ENCODE measurements around the gene LMBR1. TPM values are rescaled to one million over a fixed set of nuclear protein-coding genes. Genes with fewer than 3 reads are reported as not detected.

LMBR1 gene
- total and polyA plus RNA-seq, 2 donors (not counting 3 experiments of a cell fraction or from before 2014, with no cell fraction given) = 14.0 to 72.9 TPM

DNA sequence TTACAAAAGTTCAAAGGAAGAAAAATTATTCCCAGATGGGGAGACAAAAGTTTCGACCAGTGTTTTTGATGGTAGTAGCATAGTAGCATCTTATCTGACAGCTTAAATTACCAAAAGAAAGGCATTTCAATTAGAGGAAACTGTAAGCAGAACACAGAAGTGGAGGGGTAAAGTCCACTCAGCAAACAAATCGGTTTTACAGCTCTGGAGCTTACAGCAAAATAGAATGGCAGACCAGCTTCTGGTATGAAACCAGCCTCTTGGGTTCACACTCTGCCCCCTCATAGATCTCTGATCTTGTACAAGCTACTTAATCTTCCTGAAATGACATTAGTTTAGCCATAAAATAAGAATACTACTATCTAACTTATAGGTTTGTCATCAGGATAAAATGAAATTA is 133.8 kb downstream of the LMBR1 start:
- Histone ChIP-seq H3K27me3 (ENCODE audit: control insufficient read depth in 2 of 2, insufficient read depth in 2 of 2, low read length in 2 of 2) (no peaks in the 10 kb centered on the region), H3K36me3 (ENCODE audit: control insufficient read depth in 2 of 2, extremely low read depth in 1 of 2, insufficient read depth in 2 of 2, low read length in 2 of 2) (no peaks in the 10 kb centered on the region), H3K4me2 (ENCODE audit: insufficient read depth, low read length) (no peak overlapping the region), H3K79me2 (ENCODE audit: control insufficient read depth, insufficient read depth, low read length) (no peaks in the 10 kb centered on the region), H3K4me3 (replicated peaks in 1 of 3; ENCODE audit: insufficient read depth in 1 of 3, low read depth in 1 of 3, low read length in 3 of 3) (no peak overlapping the region), H3K9me1 (replicated peaks; ENCODE audit: control insufficient read depth, extremely low read depth, insufficient read depth, low read length) (no peaks in the 10 kb centered on the region), H3K9me3 (replicated peaks; ENCODE audit: control insufficient read depth, insufficient read depth, low read length) (no peaks in the 10 kb centered on the region), H3K9ac (replicated peaks; ENCODE audit: extremely low read depth, insufficient read depth, low read length) (no peak overlapping the region), H3K4me1 (ENCODE audit: control insufficient read depth, extremely low read depth, insufficient read depth, low read length) (no peaks in the 10 kb centered on the region), H2AFZ (ENCODE audit: low read depth, low read length) (no peak overlapping the region), H3K27ac (ENCODE audit: insufficient read depth, low read depth, low read length) (no peak overlapping the region), H4K20me1 (replicated peaks; ENCODE audit: control insufficient read depth, extremely low read depth, insufficient read depth, low read length) (no peaks in the 10 kb centered on the region)
- intact Hi-C loops (cut with micrococcal nuclease) (no loop called here), dilution Hi-C loops (cut with MboI; ENCODE audit: extremely low pct_ligation_motif_present, low sequenced_read_pairs) (no loop called here)
- FAIRE-seq (no peak), DNase-seq (ENCODE audit: low read depth, low spot score) (no peak)
- ChIA-PET POLR2A (no interaction called here), CTCF (no interaction called here)
- TF ChIP-seq JUN (IDR thresholded peaks at IDR 0.05; ENCODE audit: borderline replicate concordance, insufficient read depth, insufficient read length, low read depth) (no peak), EZH2 (IDR thresholded peaks at IDR 0.05; ENCODE audit: borderline replicate concordance, low read depth, low read length, severe bottlenecking) (no peak), POLR2AphosphoS5 (IDR thresholded peaks at IDR 0.05; ENCODE audit: insufficient read depth, low read depth, low read length) (no peak), MYC (IDR thresholded peaks at IDR 0.05; ENCODE audit: low read depth, low read length) (no peak), GATA2 (IDR thresholded peaks at IDR 0.05; ENCODE audit: insufficient read depth, insufficient read length, low read depth, low read length) (no peak), POLR2A (IDR thresholded peaks at IDR 0.05; ENCODE audit: low read depth, low read length) (no peak), FOS (IDR thresholded peaks at IDR 0.05; ENCODE audit: borderline replicate concordance, insufficient read depth, low read length) (no peak)
- TF ChIP-seq, protein P1, sequence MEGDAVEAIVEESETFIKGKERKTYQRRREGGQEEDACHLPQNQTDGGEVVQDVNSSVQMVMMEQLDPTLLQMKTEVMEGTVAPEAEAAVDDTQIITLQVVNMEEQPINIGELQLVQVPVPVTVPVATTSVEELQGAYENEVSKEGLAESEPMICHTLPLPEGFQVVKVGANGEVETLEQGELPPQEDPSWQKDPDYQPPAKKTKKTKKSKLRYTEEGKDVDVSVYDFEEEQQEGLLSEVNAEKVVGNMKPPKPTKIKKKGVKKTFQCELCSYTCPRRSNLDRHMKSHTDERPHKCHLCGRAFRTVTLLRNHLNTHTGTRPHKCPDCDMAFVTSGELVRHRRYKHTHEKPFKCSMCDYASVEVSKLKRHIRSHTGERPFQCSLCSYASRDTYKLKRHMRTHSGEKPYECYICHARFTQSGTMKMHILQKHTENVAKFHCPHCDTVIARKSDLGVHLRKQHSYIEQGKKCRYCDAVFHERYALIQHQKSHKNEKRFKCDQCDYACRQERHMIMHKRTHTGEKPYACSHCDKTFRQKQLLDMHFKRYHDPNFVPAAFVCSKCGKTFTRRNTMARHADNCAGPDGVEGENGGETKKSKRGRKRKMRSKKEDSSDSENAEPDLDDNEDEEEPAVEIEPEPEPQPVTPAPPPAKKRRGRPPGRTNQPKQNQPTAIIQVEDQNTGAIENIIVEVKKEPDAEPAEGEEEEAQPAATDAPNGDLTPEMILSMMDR (IDR thresholded peaks at IDR 0.05; ENCODE audit: extremely low read depth in 1 of 2, insufficient read depth in 1 of 2, low read depth in 1 of 2, low read length in 2 of 2) = no peak
- TF ChIP-seq, protein P2, sequence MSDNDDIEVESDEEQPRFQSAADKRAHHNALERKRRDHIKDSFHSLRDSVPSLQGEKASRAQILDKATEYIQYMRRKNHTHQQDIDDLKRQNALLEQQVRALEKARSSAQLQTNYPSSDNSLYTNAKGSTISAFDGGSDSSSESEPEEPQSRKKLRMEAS (IDR thresholded peaks at IDR 0.05; ENCODE audit: insufficient read depth, insufficient read length) = no peak
- BruUV-seq (replicated peaks) = no TSS peak

Measured in endothelial cell of umbilical vein (primary cell).